ENCODE measurements around the gene RSL1D1.
"Not testable (repeated sequence)": the region's sequence is repeated elsewhere in the genome, so short reads cannot be mapped to it uniquely, and the experiment has no call there.

RSL1D1 gene

DNA sequence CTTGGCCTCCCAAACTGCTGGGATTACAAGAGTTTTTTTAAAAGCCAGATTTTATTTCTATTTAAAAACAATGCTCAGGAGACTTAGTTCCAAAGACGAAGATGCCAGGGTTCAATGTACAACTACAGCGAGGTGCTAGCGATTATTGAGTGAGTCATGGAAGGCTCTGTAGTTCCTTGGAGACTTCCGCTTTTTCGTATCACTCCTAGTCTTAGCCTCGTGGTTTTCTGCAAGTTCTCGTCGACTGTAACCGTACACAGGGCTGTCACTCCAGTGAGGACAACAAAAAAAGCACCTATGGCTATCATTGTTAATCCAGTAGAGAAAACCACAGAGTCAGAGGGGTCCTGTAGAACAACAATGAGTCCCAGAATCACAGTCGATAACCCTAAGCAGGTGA is 31.5 kb downstream of the RSL1D1 start:
- H4K20me1 ChIP-seq (ENCODE audit: insufficient read depth, low read length): no peaks in the 10 kb centered on the region
- no peak overlapping the region for H3K9ac ChIP-seq (ENCODE audit: low read depth, low read length)
- H2AFZ ChIP-seq (ENCODE audit: low read depth, low read length): no peak overlapping the region
- no peaks in the 10 kb centered on the region for H3K79me2 ChIP-seq (ENCODE audit: insufficient read depth, low read length)
- no peak overlapping the region for H3K4me2 ChIP-seq (ENCODE audit: insufficient read depth, low read length)
- no peaks in the 10 kb centered on the region for H3K9me3 ChIP-seq (ENCODE audit: insufficient read depth, low read length, severe bottlenecking)
- no peaks in the 10 kb centered on the region for H3K36me3 ChIP-seq (ENCODE audit: insufficient read depth, low read length)
- DNase-seq (no peak), ATAC-seq (ENCODE audit: insufficient read depth, low read depth) (no peak)
- TF ChIP-seq, protein P1, sequence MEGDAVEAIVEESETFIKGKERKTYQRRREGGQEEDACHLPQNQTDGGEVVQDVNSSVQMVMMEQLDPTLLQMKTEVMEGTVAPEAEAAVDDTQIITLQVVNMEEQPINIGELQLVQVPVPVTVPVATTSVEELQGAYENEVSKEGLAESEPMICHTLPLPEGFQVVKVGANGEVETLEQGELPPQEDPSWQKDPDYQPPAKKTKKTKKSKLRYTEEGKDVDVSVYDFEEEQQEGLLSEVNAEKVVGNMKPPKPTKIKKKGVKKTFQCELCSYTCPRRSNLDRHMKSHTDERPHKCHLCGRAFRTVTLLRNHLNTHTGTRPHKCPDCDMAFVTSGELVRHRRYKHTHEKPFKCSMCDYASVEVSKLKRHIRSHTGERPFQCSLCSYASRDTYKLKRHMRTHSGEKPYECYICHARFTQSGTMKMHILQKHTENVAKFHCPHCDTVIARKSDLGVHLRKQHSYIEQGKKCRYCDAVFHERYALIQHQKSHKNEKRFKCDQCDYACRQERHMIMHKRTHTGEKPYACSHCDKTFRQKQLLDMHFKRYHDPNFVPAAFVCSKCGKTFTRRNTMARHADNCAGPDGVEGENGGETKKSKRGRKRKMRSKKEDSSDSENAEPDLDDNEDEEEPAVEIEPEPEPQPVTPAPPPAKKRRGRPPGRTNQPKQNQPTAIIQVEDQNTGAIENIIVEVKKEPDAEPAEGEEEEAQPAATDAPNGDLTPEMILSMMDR (IDR thresholded peaks at IDR 0.05; ENCODE audit: borderline replicate concordance, extremely low read depth, low read length, poor library complexity, severe bottlenecking): no peak
- TF ChIP-seq EZH2 (IDR thresholded peaks at IDR 0.05; ENCODE audit: borderline replicate concordance, low read depth, low read length, severe bottlenecking): no peak
- H3K27ac ChIP-seq (ENCODE audit: low read length): no peak overlapping the region
- no peaks in the 10 kb centered on the region for H3K27me3 ChIP-seq (ENCODE audit: insufficient read depth, low read length, poor library complexity)
- no peaks in the 10 kb centered on the region for H3K4me1 ChIP-seq (ENCODE audit: insufficient read depth, low read length)
- no peak overlapping the region for H3K4me3 ChIP-seq (ENCODE audit: low read depth in 1 of 2, low read length in 2 of 2)

DNA sequence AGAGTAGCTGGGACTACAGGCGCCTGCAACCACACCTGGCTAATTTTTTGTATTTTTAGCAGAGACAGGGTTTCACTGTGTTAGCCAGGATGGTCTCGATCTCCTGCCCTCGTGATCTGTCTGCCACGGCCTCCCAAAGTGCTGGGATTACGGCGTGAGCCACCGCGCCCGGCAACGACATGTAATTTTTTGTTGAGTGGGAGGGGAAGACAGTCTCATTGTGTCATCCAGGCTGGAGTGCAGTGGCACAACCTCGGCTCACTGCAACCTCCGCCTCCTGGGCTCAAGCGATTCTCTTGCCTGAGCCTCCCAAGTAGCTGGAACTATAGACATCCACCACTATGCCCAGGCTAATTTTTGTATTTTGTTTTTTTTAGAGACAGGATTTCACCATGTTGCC is 32.4 kb downstream of the RSL1D1 start:
- H3K27me3 ChIP-seq (ENCODE audit: insufficient read depth, low read length, poor library complexity); H3K9me3 ChIP-seq (ENCODE audit: insufficient read depth, low read length, severe bottlenecking); H3K79me2 ChIP-seq (ENCODE audit: insufficient read depth, low read length); ATAC-seq (ENCODE audit: insufficient read depth, low read depth); H2AFZ ChIP-seq (ENCODE audit: low read depth, low read length); H3K27ac ChIP-seq (ENCODE audit: low read length); H4K20me1 ChIP-seq (ENCODE audit: insufficient read depth, low read length); DNase-seq; H3K4me3 ChIP-seq (ENCODE audit: low read depth in 1 of 2, low read length in 2 of 2); H3K4me2 ChIP-seq (ENCODE audit: insufficient read depth, low read length); H3K36me3 ChIP-seq (ENCODE audit: insufficient read depth, low read length); H3K4me1 ChIP-seq (ENCODE audit: insufficient read depth, low read length); H3K9ac ChIP-seq (ENCODE audit: low read depth, low read length): not testable (repeated sequence)

DNA sequence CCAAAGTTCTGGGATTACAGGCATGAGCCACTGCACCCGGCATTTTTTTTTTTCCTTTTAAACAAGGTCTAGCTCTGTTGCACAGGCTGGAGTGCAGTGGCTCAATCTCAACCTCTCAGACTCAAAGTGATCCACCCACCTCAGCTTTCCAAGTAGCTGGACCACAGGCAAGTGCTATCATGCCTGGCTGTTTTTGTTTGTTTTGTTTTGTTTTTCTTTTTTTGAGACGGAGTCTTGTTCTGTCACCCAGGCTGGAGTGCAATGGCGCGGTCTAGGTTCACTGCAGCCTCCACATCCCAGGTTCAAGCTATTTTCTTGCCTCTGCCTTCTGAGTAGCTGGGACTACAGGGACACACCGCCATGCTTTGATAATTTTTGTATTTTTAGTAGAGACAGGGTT is 35.2 kb downstream of the RSL1D1 start:
- no peak for TF ChIP-seq EZH2 (IDR thresholded peaks at IDR 0.05; ENCODE audit: borderline replicate concordance, low read depth, low read length, severe bottlenecking)
- TF ChIP-seq, protein P1 (IDR thresholded peaks at IDR 0.05; ENCODE audit: borderline replicate concordance, extremely low read depth, low read length, poor library complexity, severe bottlenecking): no peak
- Histone ChIP-seq H3K4me1 (ENCODE audit: insufficient read depth, low read length) (no peaks in the 10 kb centered on the region), H3K79me2 (ENCODE audit: insufficient read depth, low read length) (no peaks in the 10 kb centered on the region), H4K20me1 (ENCODE audit: insufficient read depth, low read length) (no peaks in the 10 kb centered on the region), H3K27me3 (ENCODE audit: insufficient read depth, low read length, poor library complexity) (no peaks in the 10 kb centered on the region), H3K9me3 (ENCODE audit: insufficient read depth, low read length, severe bottlenecking) (no peaks in the 10 kb centered on the region), H3K4me3 (ENCODE audit: low read depth in 1 of 2, low read length in 2 of 2) (no peak overlapping the region), H2AFZ (ENCODE audit: low read depth, low read length) (no peak overlapping the region), H3K4me2 (ENCODE audit: insufficient read depth, low read length) (no peak overlapping the region), H3K36me3 (ENCODE audit: insufficient read depth, low read length) (no peaks in the 10 kb centered on the region), H3K9ac (ENCODE audit: low read depth, low read length) (no peak overlapping the region), H3K27ac (ENCODE audit: low read length) (no peak overlapping the region)
- no peak for DNase-seq
- no peak for ATAC-seq (ENCODE audit: insufficient read depth, low read depth)

- not testable (repeated sequence) for H3K79me2 ChIP-seq (ENCODE audit: insufficient read depth, low read length); H3K9ac ChIP-seq (ENCODE audit: low read depth, low read length); H3K4me1 ChIP-seq (ENCODE audit: insufficient read depth, low read length); H3K4me3 ChIP-seq (ENCODE audit: low read depth in 1 of 2, low read length in 2 of 2); DNase-seq; ATAC-seq (ENCODE audit: insufficient read depth, low read depth); H3K27me3 ChIP-seq (ENCODE audit: insufficient read depth, low read length, poor library complexity); H3K27ac ChIP-seq (ENCODE audit: low read length); H3K4me2 ChIP-seq (ENCODE audit: insufficient read depth, low read length); H2AFZ ChIP-seq (ENCODE audit: low read depth, low read length); H4K20me1 ChIP-seq (ENCODE audit: insufficient read depth, low read length); H3K36me3 ChIP-seq (ENCODE audit: insufficient read depth, low read length); H3K9me3 ChIP-seq (ENCODE audit: insufficient read depth, low read length, severe bottlenecking)
Measured at GRCh38 chr16:11814800-11815199, 36.5 kb downstream of the RSL1D1 start.
